HG02885 (cell line): ENCODE measurements around the gene QSOX1.
"Not testable (repeated sequence)": the region's sequence is repeated elsewhere in the genome, so short reads cannot be mapped to it uniquely, and the experiment has no call there.

ENCODE experiments used
- ATAC-seq: cut with Tn5 transposase; IDR thresholded peaks from one replicate; pipeline ENCODE4 v1.9.1; 2021; ENCODE audit warnings: mild to moderate bottlenecking; ENCODE audit not compliant: unreplicated experiment, poor library complexity

QSOX1 gene

GRCh38 chr1:180154325-180155181, at the start of gene QSOX1:
Gene QSOX1, plus strand, starts transcription at chr1:180154869. Its CDS starts 39 bp downstream, at chr1:180154908.
- ATAC-seq, result peak; percentile 90

DNA sequence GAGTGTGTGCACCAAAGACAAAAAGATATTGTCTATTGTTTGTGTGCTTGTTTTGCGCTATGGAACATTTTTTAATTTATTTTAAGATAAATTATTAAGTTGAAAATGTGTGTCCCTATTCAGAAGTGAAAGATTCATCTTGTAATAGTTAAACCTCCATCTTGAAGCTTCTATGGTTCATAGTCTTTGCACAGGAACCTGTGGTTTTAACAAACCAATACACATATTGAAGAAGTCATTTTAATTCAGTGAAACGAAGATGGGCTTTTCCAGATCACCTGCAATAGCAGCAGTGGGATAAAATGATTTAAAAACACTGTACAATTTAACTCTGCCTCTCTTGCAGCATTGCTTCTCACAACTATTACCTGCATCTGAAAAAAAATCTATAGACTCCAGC, 42.6 kb upstream of the QSOX1 start:
- ATAC-seq, result no peak

DNA sequence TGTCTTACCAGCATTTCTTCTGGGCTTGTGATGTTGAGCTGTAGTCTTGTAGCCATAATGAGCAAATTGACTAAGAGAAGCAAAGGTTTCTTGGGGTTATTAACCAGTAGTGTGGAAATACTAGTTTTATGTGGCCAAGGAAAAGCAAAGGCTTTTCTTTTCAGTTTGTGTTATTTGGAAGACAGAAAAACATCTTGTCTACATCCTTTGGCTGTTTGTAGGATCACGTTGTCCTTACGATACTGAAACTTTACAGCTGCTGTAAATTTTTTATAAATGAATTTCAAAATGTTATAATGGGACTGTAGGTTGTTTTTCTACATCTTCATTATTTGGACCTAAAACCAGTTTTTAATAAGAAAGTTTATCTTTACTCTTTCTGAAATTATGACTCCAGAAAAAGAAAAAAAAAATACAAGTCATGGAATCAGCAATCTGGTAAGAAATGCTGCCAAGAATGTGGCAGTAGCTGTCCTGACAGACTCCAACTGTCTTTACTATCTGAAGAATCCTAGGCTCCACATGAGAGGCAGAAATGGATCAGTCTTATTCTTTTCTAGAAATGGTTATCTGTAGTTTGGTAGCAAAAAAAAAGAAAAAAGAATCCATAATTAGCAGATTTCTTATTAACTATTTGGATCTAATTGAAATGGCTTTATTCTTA, 41.6 kb upstream of the QSOX1 start:
- no peak for ATAC-seq

DNA sequence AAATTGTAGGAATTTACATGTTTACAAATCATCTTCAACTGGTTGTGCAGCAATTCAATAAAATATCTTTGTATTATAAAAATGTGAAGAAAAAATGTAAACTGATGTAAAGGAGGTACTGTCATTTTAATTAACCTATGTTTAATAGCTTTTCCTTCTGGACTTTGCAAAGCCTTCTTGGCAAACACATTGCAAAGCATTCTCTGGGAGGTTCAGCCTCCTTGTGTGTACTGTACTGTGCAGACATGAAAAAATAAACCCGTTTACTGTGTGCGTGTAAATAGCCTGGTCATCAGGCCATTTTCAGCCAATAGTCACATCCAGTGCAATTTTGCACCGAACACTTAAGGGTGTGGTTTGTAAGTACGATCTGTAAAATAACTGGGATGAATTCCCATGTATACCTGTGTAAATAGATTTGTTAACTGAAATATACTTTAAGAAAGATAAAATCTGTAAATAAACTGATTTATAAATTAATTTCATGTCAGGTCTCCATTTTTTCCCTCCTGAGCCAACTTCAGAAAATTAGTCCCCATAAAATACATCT, 40.2 kb upstream of the QSOX1 start:
- no peak for ATAC-seq

DNA sequence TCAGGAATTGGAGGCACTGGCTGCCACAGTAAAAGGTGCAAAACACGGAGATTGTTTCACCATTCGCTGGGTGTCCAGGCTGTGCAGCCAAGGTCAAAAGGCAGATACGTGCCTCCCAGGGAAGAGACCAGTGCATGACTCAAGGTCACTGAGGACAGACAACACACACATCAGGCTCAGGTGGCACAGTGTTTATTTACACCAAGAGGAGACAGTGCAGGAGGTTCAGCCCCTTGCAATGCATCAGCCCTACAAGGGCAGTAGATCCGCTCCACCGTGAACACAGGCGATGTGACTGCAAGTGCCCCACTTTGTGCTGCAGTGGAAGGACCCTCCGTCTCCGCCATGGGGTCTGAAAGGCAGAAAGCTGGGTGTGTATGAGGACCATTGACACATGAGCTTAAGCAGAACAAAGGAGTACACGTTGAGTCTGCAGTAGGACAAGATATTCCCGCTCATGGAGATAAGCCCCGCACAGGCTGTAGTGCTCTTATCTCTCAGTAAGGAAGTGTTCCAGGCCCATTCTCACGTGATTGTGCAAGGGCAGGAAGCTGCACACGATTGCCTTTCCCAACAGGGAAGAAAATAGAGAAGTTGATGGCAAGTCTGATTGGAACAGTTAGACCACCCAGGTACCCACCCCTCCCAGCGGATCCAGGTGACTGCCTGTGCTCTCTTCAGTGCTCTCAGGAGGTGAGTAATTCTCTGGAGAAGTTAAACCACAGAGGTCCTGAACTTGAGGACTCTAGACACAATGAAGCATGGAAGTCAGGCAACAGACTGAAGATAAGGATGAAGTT, 37.5 kb upstream of the QSOX1 start:
- ATAC-seq, result no peak

DNA sequence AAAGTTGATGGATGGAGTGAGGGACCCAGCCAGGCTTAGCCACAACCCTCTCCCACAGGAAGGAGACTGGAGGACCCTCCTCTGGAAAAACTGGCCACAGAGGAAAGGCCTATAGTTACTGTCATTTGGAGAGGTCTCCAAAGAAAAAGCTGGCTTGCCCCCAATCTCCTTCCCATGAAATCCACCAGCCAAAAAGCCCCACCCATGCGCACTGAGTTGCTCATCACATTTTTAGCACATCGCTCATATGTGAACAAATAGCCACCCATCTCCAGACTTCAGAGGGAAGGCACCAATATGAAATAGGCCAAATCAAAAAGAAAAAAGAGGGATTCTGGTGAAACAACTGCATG, 36.9 kb upstream of the QSOX1 start:
- ATAC-seq, result no peak

- no peak for ATAC-seq
Observed at GRCh38 chr1:180119837-180120236, 34.8 kb upstream of the QSOX1 start.

- no peak for ATAC-seq
Observed at GRCh38 chr1:180123463-180123936, 31.2 kb upstream of the QSOX1 start.

- no peak for ATAC-seq
Observed at GRCh38 chr1:180130651-180131050, 24.0 kb upstream of the QSOX1 start.

DNA sequence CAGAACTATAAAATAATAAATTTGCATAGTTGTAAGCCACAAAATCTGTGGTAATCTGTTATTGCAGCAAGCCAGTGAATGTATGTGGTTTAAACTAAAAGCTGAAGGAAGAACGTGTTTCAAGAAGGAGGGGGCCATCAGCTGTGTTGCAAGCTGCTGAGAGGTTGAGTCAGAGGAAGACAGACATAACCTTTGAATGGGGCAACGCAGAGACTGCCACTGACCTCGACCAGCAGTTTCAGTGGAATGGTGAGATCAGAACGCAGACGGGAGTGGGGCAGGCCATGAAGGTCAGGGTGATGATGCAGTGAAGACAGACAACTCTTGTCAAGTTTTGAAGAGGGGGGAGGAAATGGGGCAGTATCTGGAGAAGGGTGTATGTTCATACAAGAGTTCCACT, 23.2 kb upstream of the QSOX1 start:
- no peak for ATAC-seq

GRCh38 chr1:180133193-180133592, 21.5 kb upstream of the QSOX1 start:
- ATAC-seq, result no peak

DNA sequence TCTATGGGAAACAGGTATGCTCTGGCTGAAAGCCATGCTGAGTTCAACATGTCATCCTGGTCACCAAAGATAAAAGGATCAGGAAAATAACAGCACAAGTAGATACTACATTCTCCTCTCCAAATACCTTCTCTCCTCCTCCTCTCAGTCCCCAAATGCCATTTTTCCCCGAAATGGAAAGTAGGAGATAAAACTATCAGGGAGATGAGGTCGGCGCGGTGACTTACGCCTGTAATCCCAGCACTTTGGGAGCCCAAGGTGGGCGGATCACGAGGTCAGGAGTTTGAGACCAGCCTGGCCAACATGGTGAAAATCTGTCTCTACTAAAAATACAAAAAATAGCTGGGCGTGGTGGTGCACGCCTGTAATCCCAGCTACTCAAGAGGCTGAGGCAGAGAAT, 21.0 kb upstream of the QSOX1 start:
- ATAC-seq, result not testable (repeated sequence)

DNA sequence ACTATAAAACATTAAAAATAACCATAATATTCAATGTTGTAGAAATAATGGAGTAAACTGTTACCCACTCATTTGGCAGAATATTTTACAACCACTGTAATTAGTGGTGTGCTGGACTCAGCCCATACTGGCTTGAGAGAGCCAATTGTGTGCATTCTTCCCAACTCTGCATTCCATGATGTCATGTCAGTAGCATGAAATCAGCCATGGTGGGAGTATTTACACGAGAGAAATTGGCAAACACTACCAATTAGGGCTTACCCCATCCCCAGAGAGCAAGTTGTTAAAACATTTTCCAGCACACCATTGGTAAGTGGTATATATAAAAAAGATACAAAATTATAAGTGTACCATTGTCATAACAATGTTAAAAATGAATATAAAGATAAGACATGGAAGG, 19.1 kb upstream of the QSOX1 start:
- no peak for ATAC-seq

GRCh38 chr1:180136331-180136967, 18.2 kb upstream of the QSOX1 start:
- ATAC-seq, result no peak

DNA sequence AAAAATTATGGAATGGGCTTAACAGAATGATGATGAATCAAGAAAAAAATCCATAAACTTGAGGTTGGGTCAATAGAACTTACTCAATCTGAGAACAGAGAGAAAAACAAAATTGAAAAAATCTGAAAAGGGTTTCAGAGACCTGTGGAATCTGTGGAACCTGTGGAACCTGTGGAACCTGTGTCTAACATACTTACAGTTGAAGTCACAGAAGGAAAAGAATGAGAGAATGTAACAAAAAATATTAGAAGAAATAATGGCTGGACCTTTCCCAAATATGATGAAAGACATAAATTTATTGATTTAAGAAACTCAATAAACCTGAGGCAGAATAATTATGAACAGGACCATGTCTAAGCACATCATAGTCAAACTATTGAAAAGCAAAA, 17.7 kb upstream of the QSOX1 start:
- ATAC-seq, result no peak

GRCh38 chr1:180137776-180138175, 16.9 kb upstream of the QSOX1 start:
- no peak for ATAC-seq

DNA sequence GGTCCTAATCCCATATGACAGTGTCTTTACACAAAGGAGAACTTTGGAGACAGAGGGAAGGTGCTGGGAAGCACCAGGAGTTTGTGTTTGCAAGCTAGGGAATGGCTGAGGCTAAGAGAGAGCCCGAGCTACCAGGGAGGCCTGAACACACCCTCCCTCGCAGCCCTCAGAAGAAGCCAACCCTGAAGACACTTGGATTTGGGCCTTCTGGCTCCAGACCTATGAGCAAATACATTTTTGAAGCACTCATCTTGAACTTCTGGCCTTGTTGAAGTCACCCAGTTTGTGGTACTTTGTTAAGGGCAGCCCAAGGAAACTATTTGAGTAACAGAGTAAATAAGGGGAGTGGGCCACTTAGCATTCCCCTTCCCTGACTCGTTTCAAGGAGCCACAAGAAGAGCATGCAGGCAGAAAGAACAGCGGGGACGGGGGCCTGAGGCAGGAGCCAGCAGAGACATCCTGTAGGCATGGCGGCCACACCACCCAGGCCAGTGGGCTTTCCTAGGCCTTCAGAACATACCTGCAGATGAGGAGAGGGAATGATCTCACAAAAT, 13.2 kb upstream of the QSOX1 start:
- no peak for ATAC-seq

- ATAC-seq, result no peak
Observed at GRCh38 chr1:180143359-180143758, 11.3 kb upstream of the QSOX1 start.

DNA sequence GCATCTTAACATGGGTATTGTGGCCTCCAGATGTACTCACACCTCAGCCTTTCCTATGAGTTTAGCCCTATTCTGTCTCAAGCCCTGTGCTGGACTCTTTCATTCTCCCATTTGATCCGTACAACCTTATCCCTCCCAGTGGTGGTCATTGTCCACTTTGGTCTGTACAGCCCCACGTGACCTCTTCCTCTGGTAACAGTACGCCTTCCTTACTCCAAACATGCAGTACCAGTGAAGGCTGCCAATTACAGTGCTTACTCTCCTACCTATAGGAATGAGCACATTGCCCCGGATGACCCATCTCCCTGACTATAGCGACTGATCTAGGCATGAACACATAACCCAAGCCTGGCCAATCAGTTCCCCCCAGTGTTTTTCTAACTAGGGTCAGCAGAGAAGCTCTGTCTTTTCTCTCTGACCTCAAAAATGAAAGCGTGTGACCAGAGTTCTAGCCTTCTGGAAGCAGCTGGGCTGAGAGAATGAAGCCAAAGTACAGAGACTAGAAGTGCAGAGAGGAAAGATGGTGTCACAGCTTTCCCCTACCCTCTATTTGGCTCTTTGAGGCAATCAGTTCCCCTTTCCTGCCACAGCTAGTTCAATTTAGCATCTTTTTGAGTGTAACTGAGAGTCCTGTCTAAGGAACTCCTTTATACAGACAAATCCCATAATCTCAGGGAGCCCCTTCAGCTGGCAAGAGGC, 9.9 kb upstream of the QSOX1 start:
- ATAC-seq, result no peak
